H1 (cell line): ENCODE data around the gene FOXG1. TPM values are rescaled to one million over a fixed set of nuclear protein-coding genes. Genes with fewer than 3 reads are reported as not detected.

Source experiments
- CTCF ChIA-PET: fragments of 300-600 bp; sonication (Branson Sonifier 250); formaldehyde crosslinking; loops from one replicate; lab custom pipeline; 2021; ENCODE audit not compliant: partially characterized antibody; lab: Charles Lee
- POLR2A ChIA-PET: fragments of 300-600 bp; sonication (Branson Sonifier 250); formaldehyde crosslinking; loops from one replicate; lab custom pipeline; 2021; ENCODE audit warnings: inconsistent platforms; ENCODE audit not compliant: partially characterized antibody; lab: Charles Lee
- DNase-seq, 2 experiments: peaks; one replicate each; pipeline versions ENCODE4 v3.0.0 to v3.0.0-alpha.2; 2010 to 2022; ENCODE audit warnings: low spot score in 2 of 2, low read depth in 1 of 2, mixed read lengths in 1 of 2
- FAIRE-seq: peaks from 2 replicates; lab custom pipeline; 2011; peaks lifted over from hg19 to GRCh38; lab: Jason Lieb, UNC
- H2AFZ ChIP-seq: 2 replicates; pipeline ENCODE4 v1.8.1; 2012; ENCODE audit warnings: low read length, inconsistent platforms
- H2AK5ac ChIP-seq: 2 replicates; pipeline ENCODE4 v1.6.1; 2013; ENCODE audit warnings: low read depth, low read length
- H2BK120ac ChIP-seq: replicated peaks from 2 replicates; pipeline ENCODE3; 2013; ENCODE audit warnings: low read depth, low read length, inconsistent platforms
- H2BK12ac ChIP-seq: 2 replicates; pipeline ENCODE4 v1.6.1; 2013; ENCODE audit warnings: low read depth, low read length
- H2BK15ac ChIP-seq: 2 replicates; pipeline ENCODE4 v1.6.1; 2013; ENCODE audit warnings: low read length
- H2BK20ac ChIP-seq: 2 replicates; pipeline ENCODE4 v1.6.1; 2013; ENCODE audit warnings: low read length
- H2BK5ac ChIP-seq: 2 replicates; pipeline ENCODE4 v1.6.1; 2013; ENCODE audit warnings: low read depth, low read length
- H3K14ac ChIP-seq: 2 replicates; pipeline ENCODE4 v1.6.1; 2013; ENCODE audit warnings: inconsistent platforms; ENCODE audit not compliant: insufficient read length
- H3K18ac ChIP-seq: 2 replicates; pipeline ENCODE4 v1.6.1; 2013; ENCODE audit warnings: low read length; ENCODE audit errors: extremely low read depth
- H3K23ac ChIP-seq: 2 replicates; pipeline ENCODE4 v1.6.1; 2013; ENCODE audit warnings: inconsistent platforms; ENCODE audit not compliant: insufficient read length
- H3K23me2 ChIP-seq: 2 replicates; pipeline ENCODE4 v1.6.1; 2013; ENCODE audit warnings: low read depth, low read length
- H3K27ac ChIP-seq: 2 replicates; pipeline ENCODE4 v1.6.1; 2011; ENCODE audit warnings: low read depth, low read length, inconsistent platforms
- H3K27me3 ChIP-seq, 4 experiments: replicated peaks in 1 of 4; 1 replicate in 1 of 4; 2 replicates in 3 of 4; pipeline versions ENCODE4 v1.6.1 to v1.8.1; 2011 to 2013; ENCODE audit warnings: low read length in 3 of 4, mild to moderate bottlenecking in 3 of 4, inconsistent platforms in 2 of 4, mixed read lengths in 2 of 4, moderate library complexity in 1 of 4; ENCODE audit not compliant: control insufficient read depth in 3 of 4, insufficient read depth in 3 of 4; ENCODE audit errors: extremely low read depth in 1 of 4
- H3K36me3 ChIP-seq, 4 experiments: 2 replicates each; pipeline versions ENCODE4 v1.6.1 to v1.8.1; 2011 to 2013; ENCODE audit warnings: mild to moderate bottlenecking in 4 of 4, low read length in 3 of 4, moderate library complexity in 2 of 4, control low read depth in 1 of 4, inconsistent platforms in 1 of 4; ENCODE audit not compliant: insufficient read depth in 4 of 4, control insufficient read depth in 2 of 4
- H3K4ac ChIP-seq: replicated peaks from 2 replicates; pipeline ENCODE3; 2013; ENCODE audit warnings: low read length, low read depth, mixed read lengths, inconsistent platforms; ENCODE audit not compliant: insufficient read length
- H3K4me1 ChIP-seq, 4 experiments: replicated peaks in 1 of 4; 1 replicate in 1 of 4; 2 replicates in 3 of 4; pipeline versions ENCODE4 v1.6.1 to v1.8.1; 2011 to 2013; ENCODE audit warnings: low read length in 3 of 4, inconsistent platforms in 2 of 4, mixed read lengths in 1 of 4; ENCODE audit not compliant: insufficient read depth in 4 of 4, control insufficient read depth in 3 of 4
- H3K4me2 ChIP-seq, 2 experiments: 2 replicates each; pipeline versions ENCODE4 v1.6.1 to v1.8.1; 2011 to 2013; ENCODE audit warnings: low read depth in 2 of 2, low read length in 2 of 2, control low read depth in 1 of 2, inconsistent platforms in 1 of 2, mild to moderate bottlenecking in 1 of 2; ENCODE audit not compliant: insufficient read depth in 1 of 2
- H3K4me3 ChIP-seq, 4 experiments: fragments of 200-600, 300-600 bp in 1 of 4; sonication (generic), shearing (Covaris generic), sonication (Bioruptor Twin) in 1 of 4; 2 replicates each; pipeline versions ENCODE4 v1.5.1 to v1.8.1; 2011 to 2016; ENCODE audit warnings: low read length in 4 of 4, low read depth in 3 of 4, control low read depth in 2 of 4, inconsistent platforms in 2 of 4, mild to moderate bottlenecking in 2 of 4, mixed read lengths in 1 of 4, moderate library complexity in 1 of 4; ENCODE audit not compliant: insufficient read depth in 2 of 4; ENCODE audit errors: extremely low read depth in 1 of 4
- H3K56ac ChIP-seq: replicated peaks from 2 replicates; pipeline ENCODE3; 2013; ENCODE audit warnings: low read depth, mild to moderate bottlenecking, mixed read lengths, low read length, inconsistent platforms; ENCODE audit not compliant: insufficient read length
- H3K79me1 ChIP-seq: 2 replicates; pipeline ENCODE4 v1.6.1; 2013; ENCODE audit warnings: low read depth, low read length, control low read depth
- H3K79me2 ChIP-seq, 2 experiments: 2 replicates each; pipeline versions ENCODE4 v1.6.1 to v1.8.1; 2012 to 2013; ENCODE audit warnings: low read length in 2 of 2, mild to moderate bottlenecking in 2 of 2, inconsistent platforms in 1 of 2; ENCODE audit not compliant: insufficient read depth in 2 of 2, control insufficient read depth in 1 of 2
- H3K9ac ChIP-seq, 4 experiments: replicated peaks in 1 of 4; 1 replicate in 1 of 4; 2 replicates in 3 of 4; pipeline versions ENCODE4 v1.6.1 to v1.8.1; 2011 to 2013; ENCODE audit warnings: low read depth in 3 of 4, low read length in 3 of 4, control low read depth in 2 of 4, mild to moderate bottlenecking in 2 of 4, moderate library complexity in 2 of 4, inconsistent platforms in 1 of 4; ENCODE audit errors: extremely low read depth in 1 of 4
- H3K9me3 ChIP-seq, 2 experiments: 2 replicates each; pipeline versions ENCODE4 v1.6.1 to v1.8.1; 2012 to 2013; ENCODE audit warnings: mild to moderate bottlenecking in 2 of 2, moderate library complexity in 2 of 2, control low read depth in 1 of 2, inconsistent platforms in 1 of 2, low read depth in 1 of 2, low read length in 1 of 2, mixed read lengths in 1 of 2; ENCODE audit not compliant: insufficient read depth in 2 of 2
- H4K20me1 ChIP-seq, 2 experiments: replicated peaks in 1 of 2; 2 replicates each; pipeline versions ENCODE3 to v1.8.1; 2011 to 2013; ENCODE audit warnings: inconsistent platforms in 2 of 2, low read length in 2 of 2, mild to moderate bottlenecking in 1 of 2; ENCODE audit not compliant: insufficient read depth in 2 of 2, control insufficient read depth in 1 of 2
- H4K5ac ChIP-seq: 2 replicates; pipeline ENCODE4 v1.6.1; 2013; ENCODE audit warnings: low read length, low read depth, mixed read lengths, inconsistent platforms; ENCODE audit not compliant: insufficient read length
- H4K8ac ChIP-seq: 2 replicates; pipeline ENCODE4 v1.8.0; 2013; ENCODE audit warnings: mild to moderate bottlenecking, moderate library complexity, low read length, inconsistent platforms; ENCODE audit not compliant: insufficient read depth; ENCODE audit errors: extremely low read depth
- H4K91ac ChIP-seq: replicated peaks from 2 replicates; pipeline ENCODE3; 2013; ENCODE audit warnings: low read length, mixed read lengths, inconsistent platforms; ENCODE audit not compliant: insufficient read length
- BACH1 ChIP-seq: IDR thresholded peaks from 2 replicates; pipeline ENCODE4 v1.6.1; 2012; ENCODE audit warnings: low read length, improper control_type of control experiment
- CHD1 ChIP-seq: IDR thresholded peaks from 2 replicates; pipeline ENCODE4 v1.6.1; 2012; ENCODE audit warnings: low read depth, low read length, improper control_type of control experiment
- RXRA ChIP-seq: IDR thresholded peaks from 2 replicates; pipeline ENCODE4 v1.6.1; 2011; ENCODE audit warnings: low read depth, mild to moderate bottlenecking, low read length, moderate library complexity; ENCODE audit not compliant: insufficient read depth
- SIRT6 ChIP-seq: IDR thresholded peaks from one replicate; pipeline ENCODE4 v1.7.1; 2012; ENCODE audit warnings: low read length, inconsistent platforms
- SP4 ChIP-seq: IDR thresholded peaks from 2 replicates; pipeline ENCODE4 v1.6.1; 2012; ENCODE audit warnings: low read length, inconsistent platforms
- YY1 ChIP-seq: IDR thresholded peaks from 2 replicates; pipeline ENCODE4 v1.6.1; 2011; ENCODE audit warnings: low read depth, mild to moderate bottlenecking, low read length
- WGBS, 2 experiments: shearing (Covaris generic) in 1 of 2; methylation state at CpG; one replicate each; pipeline versions ENCODE4 v1.1.6 to v1.1.7; 2013 to 2015; ENCODE audit warnings: low lambda C conversion rate in 2 of 2, mixed read lengths in 2 of 2, inconsistent platforms in 1 of 2, low coverage in 1 of 2, missing lambda C conversion rate in 1 of 2; ENCODE audit not compliant: insufficient replicate concordance in 2 of 2, insufficient coverage in 1 of 2, insufficient read length in 1 of 2; ENCODE audit errors: extremely low coverage in 1 of 2, missing lambda C conversion rate in 1 of 2; 5-methylcytosine and 5-hydroxymethylcytosine counted together
- polyA plus RNA-seq, 7 experiments: library from polyadenylated mRNA; depleted of rRNA in 3 of 7; stranded (reverse) in 5 of 7; unstranded in 2 of 7; fragments of >200 nt in 5 of 7; fragments of 200-250 nt in 2 of 7; gene quantifications; 1 replicate in 5 of 7; 2 replicates in 1 of 7; 4 replicates in 1 of 7; pipeline versions ENCODE4 v1.2.1 to v1.2.3, GENCODE V29; 2011 to 2013; ENCODE audit warnings: missing spikeins in 2 of 7, mixed read lengths in 2 of 7
- total RNA-seq: library from RNA; stranded (reverse); fragmentation: NEBNext Ultra II Directional; extraction: Animal tissue kit (Norgen Biotek cat#: 25700); gene quantifications from 2 replicates; pipeline ENCODE4 v1.2.1, GENCODE V29; 2021

The FOXG1 gene
- total and polyA plus RNA-seq, 2 of the 8 experiments (the other 6 are each of a cell fraction or from before 2014, with no cell fraction given): 0.03 to 0.24 TPM

DNA sequence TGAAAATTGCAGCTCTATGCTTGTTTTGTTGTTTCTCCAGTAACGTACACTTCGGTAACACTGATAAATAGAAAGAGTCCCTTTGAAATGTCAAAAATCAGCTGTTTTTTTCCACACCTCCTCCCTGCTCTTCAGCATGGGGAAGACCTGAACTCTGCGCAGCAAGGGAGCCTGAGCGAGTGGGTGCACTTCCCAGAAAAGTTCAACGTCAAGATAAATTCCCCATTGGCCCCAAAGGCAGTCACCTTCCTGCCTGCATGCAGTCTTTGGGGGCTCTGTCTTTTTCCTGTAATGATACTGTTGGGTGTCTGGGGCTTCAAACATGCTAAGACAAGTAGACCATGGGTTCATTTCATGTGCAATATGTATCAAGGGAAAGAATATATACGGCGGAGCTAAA lies 8.8 kb upstream of the FOXG1 start:
- Histone ChIP-seq H3K79me1 (no peaks in the 10 kb centered on the region), H4K5ac (no peak overlapping the region), H3K4ac (no peak overlapping the region), H3K23me2 (no peaks in the 10 kb centered on the region), H3K9ac (no peak overlapping the region), H3K4me3 (no peak overlapping the region), H3K9me3 (no peaks in the 10 kb centered on the region; a peak in 1 of 4 replicates), H3K27ac (no peak overlapping the region), H2BK12ac (no peak overlapping the region), H3K56ac (no peak overlapping the region), H4K91ac (no peak overlapping the region), H3K4me2 (no peak overlapping the region; a peak in 1 of 4 replicates), H2BK15ac (no peak overlapping the region), H3K14ac (no peak overlapping the region), H3K79me2 (no peaks in the 10 kb centered on the region), H2AFZ (no peak overlapping the region), H2BK20ac (no peak overlapping the region), H4K8ac (no peak overlapping the region), H2BK5ac (no peak overlapping the region), H2AK5ac (no peak overlapping the region), H3K4me1 (peaks cover 0 to 8% (median 4%) of the 10 kb centered on the region in 4 experiments; a peak in 5 of 7 replicates), H4K20me1 (peaks cover 12 to 24% of the 10 kb centered on the region in 2 experiments), H3K36me3 (peaks cover 0 to 3% (median 0%) of the 10 kb centered on the region in 4 experiments; a peak in 1 of 8 replicates), H3K27me3 (peaks cover 77 to 85% (median 81%) of the 10 kb centered on the region in 4 experiments)
- 30% methylated on average over 7 of the region's 7 CpGs; no CpG with 5 or more reads in 1 of the 2 experiments for WGBS, 2 experiments
- ChIA-PET POLR2A (interaction anchor here (3.3 kb wide), 1 partner anchor 8 kb away, joined by 11 read pairs; no protein-coding TSS in a partner anchor), CTCF (interaction anchor here (0.5 to 7.3 kb wide), 14 partner anchors 7 to 790 kb away, joined by 3 to 63 read pairs (median 4); partner anchors contain the start of gene FOXG1)
- FAIRE-seq: no peak
- DNase-seq: no peak
- no peak for TF ChIP-seq YY1
- no peak for TF ChIP-seq SIRT6
- no peak for TF ChIP-seq RXRA
- TF ChIP-seq BACH1: no peak
- no peak for TF ChIP-seq SP4
- TF ChIP-seq CHD1: no peak
- TF ChIP-seq, all 59 proteins: peak for 0
- no peak overlapping the region for H2BK120ac ChIP-seq
- H3K23ac ChIP-seq: no peak overlapping the region
- H3K18ac ChIP-seq: no peak overlapping the region
